Activated T-helper 1 cell treated with anti-CD3 and anti-CD28 coated beads, Interleukin-12 subunit alpha, Interleukin-12 subunit beta, Interleukin-2, Interleukin-4 antibody, amounts not matched to agents 30 ng/mL and 10 ng/mL and 1 ng/mL, durations not matched to agents 14 hours and 24 hours and 36 hours (primary cell): ENCODE results near the gene WHRN. TPM values are rescaled to one million over a fixed set of nuclear protein-coding genes. Genes with fewer than 3 reads are reported as not detected.

Source experiments
- DNase-seq: peaks from one replicate; pipeline ENCODE4 v3.0.0; 2021; ENCODE audit warnings: low spot score
- H3K27ac Mint-ChIP-seq: one replicate; pipeline ENCODE4 v1.8.0; 2021; ENCODE audit warnings: mild to moderate bottlenecking, mixed read lengths
- H3K27me3 Mint-ChIP-seq: one replicate; pipeline ENCODE4 v1.8.0; 2022; ENCODE audit warnings: mild to moderate bottlenecking, moderate library complexity, mixed read lengths; ENCODE audit not compliant: insufficient read depth
- H3K36me3 Mint-ChIP-seq: one replicate; pipeline ENCODE4 v1.8.0; 2021; ENCODE audit warnings: low read depth, mixed read lengths
- H3K4me1 Mint-ChIP-seq: one replicate; pipeline ENCODE4 v1.8.0; 2021; ENCODE audit warnings: low read depth, mixed read lengths
- H3K4me3 Mint-ChIP-seq: one replicate; pipeline ENCODE4 v1.8.0; 2021; ENCODE audit warnings: mild to moderate bottlenecking, moderate library complexity, mixed read lengths
- H3K9me3 Mint-ChIP-seq: one replicate; pipeline ENCODE4 v1.8.0; 2021; ENCODE audit warnings: mixed read lengths
- intact Hi-C: fragments of 100-400 bp; cut with micrococcal nuclease; formaldehyde crosslinking; loops from one replicate; pipeline ENCODE4 v1.15.1; 2024
- total RNA-seq: library from RNA; stranded (reverse); gene quantifications from 2 replicates; pipeline ENCODE4 v1.2.3, GENCODE V29; 2022

Gene WHRN
- total RNA-seq, 1 donor from 2014 or later: 2.4 TPM

DNA sequence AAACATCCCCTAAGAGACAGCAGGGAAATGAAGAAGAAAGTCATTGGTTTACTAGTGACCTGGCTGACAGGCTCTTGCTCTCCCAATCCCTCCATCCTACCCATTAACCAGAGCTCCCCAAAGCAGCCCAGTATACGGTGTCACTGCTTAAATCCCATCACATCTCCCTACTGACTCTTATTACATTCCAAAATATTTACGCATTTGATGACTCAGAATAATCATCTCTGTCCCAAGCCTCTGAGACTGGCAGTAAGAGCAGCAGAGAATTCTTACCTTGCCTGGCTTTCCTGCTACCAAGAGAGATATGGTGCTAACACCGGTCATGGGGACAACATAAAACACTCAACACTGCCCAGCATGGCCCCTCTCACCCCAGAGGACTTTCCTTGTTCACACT, 20.2 kb upstream of the WHRN start:
- H3K27me3 Mint-ChIP-seq: peaks cover 25% of the 10 kb centered on the region
- intact Hi-C loops: no loop called here
- no peaks in the 10 kb centered on the region for H3K36me3 Mint-ChIP-seq
- H3K9me3 Mint-ChIP-seq: no peaks in the 10 kb centered on the region
- no peak overlapping the region for H3K4me3 Mint-ChIP-seq
- DNase-seq: no peak
- H3K27ac Mint-ChIP-seq: no peak overlapping the region
- H3K4me1 Mint-ChIP-seq: no peaks in the 10 kb centered on the region

DNA sequence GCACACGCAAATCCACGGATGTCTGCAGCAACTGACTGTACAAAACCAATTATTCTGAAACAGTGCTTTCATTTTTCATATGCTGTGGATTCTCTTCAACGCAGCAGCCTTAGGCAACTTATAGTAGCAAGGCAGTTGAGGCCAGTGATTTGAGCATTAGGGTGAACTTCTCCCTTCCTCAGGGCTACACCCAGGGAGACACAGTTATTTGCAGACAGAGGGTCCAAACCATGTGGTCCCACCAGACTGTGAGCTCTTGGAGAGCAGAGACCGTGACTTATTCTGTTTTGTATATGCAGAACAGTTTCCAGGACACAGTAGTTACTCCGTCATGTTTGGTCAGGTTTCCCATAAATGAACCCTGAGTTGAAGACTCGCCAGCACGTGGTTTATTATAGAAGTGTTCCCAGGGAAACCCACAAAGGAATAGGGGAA, 19.0 kb upstream of the WHRN start:
- Mint-ChIP-seq H3K36me3 (no peaks in the 10 kb centered on the region), H3K27ac (no peak overlapping the region), H3K27me3 (peaks cover 25% of the 10 kb centered on the region), H3K9me3 (no peaks in the 10 kb centered on the region), H3K4me3 (no peak overlapping the region), H3K4me1 (no peaks in the 10 kb centered on the region)
- intact Hi-C loops: no loop called here
- no peak for DNase-seq

DNA sequence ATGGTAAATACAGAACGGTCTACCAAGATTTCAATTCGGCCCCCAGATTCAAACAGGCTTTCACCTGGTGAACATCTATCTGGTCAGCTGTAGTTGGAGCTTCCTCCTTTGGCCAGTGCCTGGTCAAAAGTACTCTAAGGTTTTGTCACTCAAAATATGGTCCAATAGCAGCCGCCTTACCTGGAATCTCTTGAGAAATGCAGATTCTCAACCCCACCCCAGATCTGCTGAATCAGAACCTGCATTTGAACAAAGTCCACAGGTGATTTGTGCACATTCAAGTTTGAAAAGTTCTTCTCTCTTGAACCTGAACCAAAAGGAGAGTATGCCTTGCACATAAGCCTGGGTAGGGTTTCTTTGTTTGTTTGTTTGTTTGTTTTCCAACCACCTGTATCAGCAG, 17.6 kb upstream of the WHRN start:
- H3K9me3 Mint-ChIP-seq: peaks cover 4% of the 10 kb centered on the region
- peaks cover 2% of the 10 kb centered on the region for H3K36me3 Mint-ChIP-seq
- DNase-seq: no peak
- H3K4me1 Mint-ChIP-seq: peaks cover 10% of the 10 kb centered on the region
- peaks cover 25% of the 10 kb centered on the region for H3K27me3 Mint-ChIP-seq
- H3K4me3 Mint-ChIP-seq: no peak overlapping the region
- intact Hi-C loops: no loop called here
- no peak overlapping the region for H3K27ac Mint-ChIP-seq

DNA sequence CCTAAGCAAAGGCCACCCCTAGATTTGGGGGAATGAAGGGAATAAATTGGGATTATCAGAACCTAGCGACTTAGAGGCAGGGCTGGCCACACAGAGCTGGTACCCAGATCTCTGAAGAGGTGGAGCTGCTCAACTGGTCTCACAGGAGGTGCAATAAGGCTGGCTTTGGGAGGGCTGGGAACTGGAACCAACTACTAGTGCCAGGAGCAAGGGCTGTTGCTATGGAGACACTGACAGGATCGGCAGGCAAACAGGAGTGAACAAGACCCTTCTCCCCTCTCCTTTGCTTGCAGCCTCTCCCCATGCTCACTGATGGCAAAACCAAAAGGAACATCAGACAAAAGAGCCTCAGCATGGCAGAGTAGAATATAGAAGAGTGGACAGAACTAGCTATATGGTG, 17.0 kb upstream of the WHRN start:
- intact Hi-C loops: no loop called here
- peaks cover 4% of the 10 kb centered on the region for H3K9me3 Mint-ChIP-seq

DNA sequence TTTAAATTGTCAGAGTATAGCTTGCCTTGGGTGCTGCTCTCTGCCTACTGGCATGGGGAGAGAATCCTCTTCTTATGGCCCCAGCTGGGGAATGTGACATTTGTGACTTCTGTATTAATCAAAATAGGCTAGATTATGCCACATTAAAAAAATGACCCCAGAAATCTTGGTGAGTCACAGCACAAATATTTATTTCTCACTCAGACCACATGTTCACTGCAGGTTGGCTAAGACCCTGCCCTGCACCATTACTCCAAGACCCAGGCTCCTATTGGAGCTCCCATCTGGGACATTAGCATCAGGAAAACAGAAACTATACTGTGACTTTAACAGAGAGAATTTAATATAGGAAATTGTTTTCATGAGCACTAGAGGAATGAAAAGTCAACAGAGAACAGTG, 16.6 kb upstream of the WHRN start:
- Mint-ChIP-seq H3K9me3 (peaks cover 4% of the 10 kb centered on the region), H3K27ac (no peak overlapping the region), H3K4me3 (no peak overlapping the region), H3K27me3 (peaks cover 25% of the 10 kb centered on the region), H3K36me3 (peaks cover 2% of the 10 kb centered on the region), H3K4me1 (peaks cover 18% of the 10 kb centered on the region)
- no peak for DNase-seq
- intact Hi-C loops: no loop called here

More for the DNA sequence above, 17.0 kb upstream of the WHRN start:
- Mint-ChIP-seq H3K27me3 (peaks cover 25% of the 10 kb centered on the region), H3K4me1 (peaks cover 13% of the 10 kb centered on the region), H3K36me3 (peaks cover 2% of the 10 kb centered on the region), H3K4me3 (no peak overlapping the region), H3K27ac (no peak overlapping the region)
- no peak for DNase-seq

DNA sequence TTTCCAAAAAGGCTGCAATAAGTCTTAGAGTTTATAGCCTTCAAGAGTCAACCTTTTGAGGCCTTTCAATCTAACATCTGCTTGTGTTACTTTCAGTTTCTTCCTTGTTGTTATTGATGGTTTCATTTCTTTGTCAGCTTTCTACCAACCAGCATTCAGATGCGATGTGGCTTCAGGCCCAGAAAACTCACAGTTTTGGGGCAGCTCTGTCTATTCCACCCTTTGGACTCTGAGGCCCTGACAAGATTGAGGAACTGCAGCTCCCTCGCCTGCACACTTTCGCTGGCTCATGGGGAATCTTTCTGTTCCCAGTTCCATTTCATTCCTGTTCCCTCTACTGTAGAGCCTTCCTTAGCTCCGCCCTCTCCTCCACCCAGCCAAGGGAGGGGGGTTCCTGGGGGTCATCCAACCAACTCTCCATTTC, 13.3 kb upstream of the WHRN start:
- intact Hi-C loops: no loop called here
- Mint-ChIP-seq H3K4me3 (no peak overlapping the region), H3K4me1 (peaks cover 19% of the 10 kb centered on the region), H3K36me3 (peaks cover 2% of the 10 kb centered on the region), H3K27ac (peak overlapping the region; percentile 49), H3K27me3 (peaks cover 17% of the 10 kb centered on the region), H3K9me3 (peaks cover 4% of the 10 kb centered on the region)
- no peak for DNase-seq

DNA sequence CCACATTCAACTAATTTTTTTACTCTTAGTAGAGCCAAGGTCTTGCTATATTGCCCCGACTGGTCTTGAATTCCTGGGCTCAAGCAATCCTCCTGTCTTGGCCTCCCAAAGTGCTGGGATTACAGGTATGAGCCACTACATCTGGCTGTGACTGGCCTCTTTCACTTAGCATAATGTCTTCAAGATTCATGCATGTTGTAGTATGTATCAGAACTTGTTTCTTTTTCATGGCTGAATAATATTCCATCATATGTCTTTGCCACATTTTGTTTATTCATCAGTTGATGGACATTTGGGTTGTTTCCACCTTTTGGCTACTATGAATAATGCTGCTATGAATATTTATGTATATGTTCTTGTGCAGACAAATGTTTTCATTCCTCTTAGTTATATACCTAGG, 12.8 kb upstream of the WHRN start:
- H3K27me3 Mint-ChIP-seq: peaks cover 14% of the 10 kb centered on the region
- no peak for DNase-seq
- H3K4me1 Mint-ChIP-seq: peaks cover 23% of the 10 kb centered on the region
- no peak overlapping the region for H3K27ac Mint-ChIP-seq
- peaks cover 2% of the 10 kb centered on the region for H3K36me3 Mint-ChIP-seq
- intact Hi-C loops: no loop called here
- peaks cover 4% of the 10 kb centered on the region for H3K9me3 Mint-ChIP-seq
- H3K4me3 Mint-ChIP-seq: no peak overlapping the region

DNA sequence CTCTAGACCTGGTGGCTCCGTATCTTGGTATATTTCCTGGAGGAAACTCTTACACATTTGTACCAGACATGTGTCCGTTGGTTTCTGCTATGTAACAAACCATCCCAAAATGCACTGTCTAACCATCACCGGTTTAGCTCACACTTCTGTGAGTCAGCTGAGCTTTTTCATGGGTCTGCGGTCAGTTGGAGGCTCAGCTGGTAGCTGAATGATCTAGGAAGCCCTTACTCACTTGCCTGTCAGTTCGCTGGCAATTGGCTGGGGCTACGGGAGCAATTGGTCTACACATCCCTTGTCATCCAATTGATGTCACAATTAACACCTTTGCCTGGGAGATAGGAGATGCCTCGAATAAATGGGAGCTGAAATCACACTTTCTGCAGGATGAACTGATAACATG, 11.6 kb upstream of the WHRN start:
- peaks cover 9% of the 10 kb centered on the region for H3K27me3 Mint-ChIP-seq
- H3K4me3 Mint-ChIP-seq: no peak overlapping the region
- no peak for DNase-seq
- H3K4me1 Mint-ChIP-seq: peaks cover 26% of the 10 kb centered on the region
- intact Hi-C loops: no loop called here
- H3K27ac Mint-ChIP-seq: no peak overlapping the region
- peaks cover 4% of the 10 kb centered on the region for H3K9me3 Mint-ChIP-seq
- peaks cover 2% of the 10 kb centered on the region for H3K36me3 Mint-ChIP-seq

DNA sequence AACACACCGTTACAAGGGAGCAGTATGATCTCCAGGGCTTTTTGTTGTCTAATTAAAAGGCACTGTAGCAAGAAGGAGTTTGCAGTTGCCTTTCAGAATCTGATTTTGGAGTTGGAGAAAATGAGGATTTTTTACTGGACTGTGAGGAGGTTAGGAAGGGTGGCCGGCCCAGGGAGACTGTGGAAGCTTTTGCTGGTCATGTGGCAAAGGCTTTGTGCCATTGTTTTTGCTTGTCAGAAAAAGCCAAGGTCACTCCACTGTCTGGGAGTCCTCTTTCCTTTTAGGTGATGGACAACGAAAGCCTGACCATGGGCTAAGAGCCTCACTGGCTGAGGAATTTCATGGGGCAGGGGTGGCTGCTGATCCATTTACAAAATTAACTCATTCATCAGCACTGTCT, 10.3 kb upstream of the WHRN start:
- Mint-ChIP-seq H3K4me3 (no peak overlapping the region), H3K4me1 (peaks cover 26% of the 10 kb centered on the region), H3K27me3 (peaks cover 8% of the 10 kb centered on the region), H3K27ac (no peak overlapping the region), H3K36me3 (peaks cover 2% of the 10 kb centered on the region), H3K9me3 (peaks cover 4% of the 10 kb centered on the region)
- DNase-seq: no peak
- intact Hi-C loops: no loop called here

DNA sequence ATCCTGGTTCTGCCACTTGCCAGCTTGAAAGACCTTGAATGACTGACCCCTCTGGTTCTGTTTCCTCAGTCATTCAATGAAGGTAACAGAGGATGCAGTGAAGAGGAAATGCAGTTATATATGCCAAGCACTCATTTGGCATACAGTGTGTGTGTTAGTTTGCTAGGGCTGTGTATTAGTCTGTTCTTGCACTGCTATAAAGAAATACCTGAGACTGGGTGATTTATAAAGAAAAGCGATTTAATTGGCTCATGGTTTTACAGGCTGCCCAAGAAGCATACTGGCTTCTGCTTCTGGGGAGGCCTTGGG, 8.6 kb upstream of the WHRN start:
- Mint-ChIP-seq H3K4me3 (no peak overlapping the region), H3K4me1 (peaks cover 25% of the 10 kb centered on the region), H3K27ac (no peak overlapping the region), H3K27me3 (peaks cover 12% of the 10 kb centered on the region), H3K36me3 (peaks cover 2% of the 10 kb centered on the region), H3K9me3 (peaks cover 4% of the 10 kb centered on the region)
- DNase-seq: no peak
- intact Hi-C loops: no loop called here

DNA sequence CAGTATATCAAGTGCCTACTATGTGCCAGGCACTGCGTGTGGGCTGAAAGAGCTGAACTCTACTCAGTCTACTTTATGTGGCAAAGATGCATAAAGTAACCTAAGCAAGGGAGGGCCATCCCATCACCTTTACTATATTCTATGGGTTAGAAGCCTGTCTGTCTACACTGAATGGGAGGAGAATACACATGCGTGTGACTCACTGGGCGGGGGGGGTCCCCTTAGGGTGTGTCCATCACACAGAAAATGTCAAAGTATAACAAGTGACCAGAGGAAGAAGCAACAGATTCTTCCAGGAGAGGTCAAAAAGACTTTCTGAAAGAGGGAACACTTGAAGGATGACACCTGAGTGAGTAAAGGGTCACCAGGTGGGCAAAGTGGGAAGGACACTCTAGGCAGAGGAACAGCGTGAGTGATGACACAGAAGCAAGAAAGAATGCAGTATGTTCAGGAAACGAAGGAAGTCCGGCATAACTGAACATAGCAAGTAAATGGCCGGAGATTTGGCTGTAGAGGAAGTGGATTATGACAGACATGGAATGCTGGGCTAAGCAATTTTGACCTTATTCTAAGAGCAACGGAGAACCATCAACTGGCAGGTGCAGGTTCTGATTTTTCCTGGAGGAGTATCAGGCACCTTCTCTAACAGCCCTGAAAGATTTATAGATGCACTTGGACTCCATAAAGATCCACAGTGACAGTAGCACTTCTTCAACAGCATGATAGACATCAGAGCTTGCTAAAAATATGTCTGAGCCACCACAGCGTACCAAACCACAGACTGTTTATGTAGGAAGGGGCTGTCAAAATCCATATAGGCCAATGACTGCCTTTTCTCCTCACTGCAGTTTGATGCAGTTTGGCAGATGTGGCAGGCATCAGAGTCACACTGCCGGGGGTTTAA, 8.0 kb upstream of the WHRN start:
- Mint-ChIP-seq H3K27me3 (peaks cover 13% of the 10 kb centered on the region), H3K27ac (no peak overlapping the region), H3K4me3 (no peak overlapping the region), H3K9me3 (peaks cover 3% of the 10 kb centered on the region), H3K36me3 (no peaks in the 10 kb centered on the region), H3K4me1 (peaks cover 19% of the 10 kb centered on the region)
- intact Hi-C loops: no loop called here
- DNase-seq: no peak

DNA sequence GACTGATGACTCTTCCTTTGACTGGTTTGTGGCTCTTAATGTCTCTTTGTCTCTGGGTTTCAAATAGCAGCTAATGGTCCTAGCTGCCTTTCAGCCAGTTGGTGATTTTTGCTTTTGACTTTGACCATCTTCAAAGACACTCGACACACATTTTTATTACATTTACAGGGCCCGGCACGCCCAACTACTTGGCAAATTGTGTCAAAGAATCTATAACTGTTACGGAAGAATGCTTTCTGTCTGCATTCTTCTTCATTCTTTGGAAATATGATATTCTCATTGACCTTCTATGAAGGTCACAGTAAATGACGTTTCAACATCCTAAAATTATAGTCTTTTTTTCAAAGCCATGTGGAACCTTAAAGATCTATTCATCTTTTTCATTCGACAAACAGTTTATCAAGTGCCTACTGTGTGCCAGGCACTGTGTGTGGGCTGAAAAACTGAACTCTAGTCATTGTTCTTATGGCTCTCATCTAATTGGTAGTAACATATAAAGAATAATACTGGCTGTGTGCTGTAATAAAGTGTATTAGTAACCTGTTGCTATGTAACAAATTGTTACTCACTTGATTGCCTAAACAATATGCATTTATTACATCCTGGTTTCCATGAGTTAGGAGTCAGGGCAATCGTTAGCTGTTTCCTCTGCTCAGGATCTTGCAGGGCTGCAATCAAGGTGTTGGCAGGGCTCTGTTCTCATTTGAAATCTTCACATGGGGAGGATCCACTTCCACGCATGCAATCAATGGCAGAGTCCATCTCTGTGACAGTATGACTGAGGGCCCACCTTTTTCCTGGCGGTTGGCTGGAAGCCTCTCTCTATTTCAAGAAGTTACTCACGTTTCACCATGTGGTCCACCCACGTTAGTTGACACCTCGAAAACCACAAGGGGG, 7.0 kb upstream of the WHRN start:
- H3K9me3 Mint-ChIP-seq: no peaks in the 10 kb centered on the region
- no peak for DNase-seq
- peaks cover 18% of the 10 kb centered on the region for H3K4me1 Mint-ChIP-seq
- no peaks in the 10 kb centered on the region for H3K36me3 Mint-ChIP-seq
- peaks cover 23% of the 10 kb centered on the region for H3K27me3 Mint-ChIP-seq
- intact Hi-C loops: no loop called here
- H3K27ac Mint-ChIP-seq: no peak overlapping the region
- H3K4me3 Mint-ChIP-seq: no peak overlapping the region

DNA sequence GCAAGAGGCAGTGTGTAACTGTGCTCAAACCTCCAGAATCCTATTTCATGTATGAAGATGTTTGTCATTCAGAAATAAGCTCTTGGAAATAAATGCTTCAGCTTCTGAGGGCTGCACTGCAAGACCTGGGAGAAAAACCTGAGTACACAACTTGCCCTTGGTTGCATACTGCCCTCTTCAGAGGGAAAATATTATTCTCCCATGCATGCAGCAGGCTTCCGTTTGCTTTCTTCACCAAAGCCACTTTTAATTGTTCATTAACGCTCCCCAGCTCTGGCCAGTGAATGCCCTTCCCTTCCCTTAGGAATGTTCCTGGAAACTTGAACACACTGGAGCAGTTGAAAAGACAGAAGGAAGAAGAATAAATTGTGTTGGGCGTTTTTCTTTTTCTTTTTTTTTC, 2.5 kb upstream of the WHRN start:
- intact Hi-C loops: loop anchor here (1.0 to 10.0 kb wide), 6 partner anchors 20 to 353 kb away; partner anchors contain the start of gene COL27A1
- H3K9me3 Mint-ChIP-seq: no peaks in the 10 kb centered on the region
- H3K4me3 Mint-ChIP-seq: no peak overlapping the region
- no peaks in the 10 kb centered on the region for H3K36me3 Mint-ChIP-seq
- DNase-seq: no peak
- H3K27me3 Mint-ChIP-seq: peaks cover 51% of the 10 kb centered on the region
- peaks cover 10% of the 10 kb centered on the region for H3K4me1 Mint-ChIP-seq
- no peak overlapping the region for H3K27ac Mint-ChIP-seq
